Left colon (tissue), 2 donors: ENCODE results near the gene INPP5A. TPM values are rescaled to one million over a fixed set of nuclear protein-coding genes. Genes with fewer than 3 reads are reported as not detected.
A peak's percentile ranks its signal among the peaks of the same experiment; 100 is the strongest.

ENCODE experiments used
- ATAC-seq: fragments of 200-7000 bp; cut with Tn5 transposase; one replicate; pipeline ENCODE4 v1.9.1; 2020; ENCODE audit warnings: mild to moderate bottlenecking, moderate library complexity
- DNase-seq, 2 donors: peaks; one replicate each; pipeline ENCODE4 v3.0.0-alpha.2; 2020
- intact Hi-C, 2 donors: fragments of 100-400 bp; cut with DNase I in 1 of 2; cut with micrococcal nuclease in 1 of 2; formaldehyde crosslinking; loops; one replicate each; pipeline versions ENCODE4 v1.11.2 to v1.14.0; 2022; cut with DNase I, micrococcal nuclease
- total RNA-seq, 2 donors: library from RNA; stranded (reverse); fragmentation: NEBNext Ultra II Directional; extraction: Animal tissue kit (Norgen Biotek cat#: 25700); gene quantifications; one replicate each; pipeline ENCODE4 v1.2.1, GENCODE V29; 2021
- donor health status: DM: no; HTN: no; CAD: no.
- donor health status: DM: yes; HTN: yes; CAD: no.

The INPP5A gene
- total RNA-seq, 2 donors from 2014 or later, result 35.6 to 42.2 TPM

DNA sequence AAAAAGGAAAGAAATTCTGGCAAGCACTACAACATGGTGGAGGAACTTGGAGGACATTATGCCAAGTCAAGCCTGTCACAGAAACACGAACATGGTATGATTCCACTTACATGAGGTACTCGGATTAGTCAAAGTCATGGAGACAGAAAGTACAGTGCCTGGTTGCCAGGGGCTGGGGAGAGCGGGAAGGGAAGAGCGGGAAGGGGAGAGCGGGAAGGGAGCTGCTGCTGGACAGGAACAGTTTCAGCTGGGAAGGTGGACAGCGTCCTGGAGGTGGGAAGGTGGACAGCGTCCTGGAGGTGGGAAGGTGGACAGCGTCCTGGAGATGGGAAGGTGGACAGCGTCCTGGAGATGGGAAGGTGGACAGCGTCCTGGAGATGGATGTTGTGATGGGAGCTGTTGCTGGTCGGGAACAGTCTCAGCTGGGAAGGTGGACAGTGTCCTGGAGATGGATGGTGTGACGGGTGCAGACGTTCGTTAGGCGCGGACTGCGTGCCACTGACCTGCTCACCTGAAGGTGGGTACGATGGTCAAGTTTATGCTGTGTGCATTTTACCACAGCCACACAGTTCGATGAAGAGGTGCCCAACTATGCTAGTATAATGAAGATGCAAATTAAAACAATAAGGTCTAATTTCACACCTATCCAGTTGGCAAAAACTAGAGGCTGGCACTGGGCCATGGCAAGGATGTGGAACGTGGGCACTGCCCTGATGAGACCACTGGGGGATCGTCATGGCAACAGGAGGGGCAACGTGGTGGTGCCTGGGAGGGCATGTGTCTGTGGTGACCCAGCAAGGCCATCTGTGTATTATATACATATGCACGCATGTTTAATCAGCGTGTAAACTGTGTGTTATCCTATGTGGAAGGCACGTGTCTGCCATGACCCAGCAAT, 144.5 kb downstream of the INPP5A start:
- DNase-seq (peak in 1 of 2 donors; percentile 20), ATAC-seq (no peak)
- intact Hi-C loops, result no loop called here

- ATAC-seq (peak; percentile 24), DNase-seq (peak in 1 of 2 donors; percentile 21)
Observed at GRCh38 chr10:132684164-132684891, 146.7 kb downstream of the INPP5A start.

GRCh38 chr10:132685101-132685891, 147.7 kb downstream of the INPP5A start:
- peak; percentile 85 for ATAC-seq
- intact Hi-C loops, result no loop called here
- DNase-seq, result peak; percentile 46 to 62

More at GRCh38 chr10:132684164-132684891, 146.7 kb downstream of the INPP5A start:
- intact Hi-C loops, result no loop called here

GRCh38 chr10:132685921-132686680, 148.5 kb downstream of the INPP5A start:
- intact Hi-C loops, result no loop called here
- peak in 1 of 2 donors; percentile 17 for DNase-seq
- no peak for ATAC-seq

DNA sequence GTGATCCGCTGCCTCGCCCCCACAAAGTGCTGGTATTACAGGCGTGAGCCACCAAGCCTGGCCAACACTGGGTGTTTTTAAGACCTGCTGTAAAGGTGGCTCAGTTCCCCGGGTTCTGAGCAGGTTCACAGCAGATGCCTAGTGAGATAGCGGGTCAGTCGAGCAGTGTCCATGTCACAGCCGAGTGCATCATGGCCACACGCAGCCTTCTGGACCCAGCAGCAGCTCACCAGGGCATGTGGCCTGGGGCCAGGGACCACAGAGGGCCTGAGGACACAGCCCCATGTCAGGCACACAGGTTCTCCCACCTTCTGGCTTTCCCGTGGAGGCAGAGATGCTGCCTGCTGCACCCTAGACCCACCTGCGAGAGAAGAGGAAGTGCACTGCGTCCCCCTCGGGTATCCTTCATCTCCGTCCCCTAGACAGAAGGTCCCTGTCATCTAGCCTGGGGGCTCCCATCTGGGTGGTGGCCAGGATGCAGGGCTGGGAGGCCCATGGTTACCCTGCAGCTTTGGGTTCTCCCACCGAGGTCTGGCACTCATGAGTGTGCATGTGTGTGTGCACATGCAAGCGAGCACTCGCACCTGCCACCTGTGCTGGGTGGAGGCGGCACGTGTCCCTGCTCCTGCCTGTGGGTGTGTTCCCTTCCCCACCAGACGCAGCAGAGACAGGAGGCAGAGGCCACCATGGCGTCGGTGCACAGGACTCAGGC, 149.8 kb downstream of the INPP5A start:
- intact Hi-C loops, result no loop called here
- ATAC-seq (no peak), DNase-seq (peak in 1 of 2 donors; percentile 16)

GRCh38 chr10:132687893-132688579, 150.4 kb downstream of the INPP5A start:
- DNase-seq (peak in 1 of 2 donors; percentile 16), ATAC-seq (no peak)
- intact Hi-C loops, result no loop called here

DNA sequence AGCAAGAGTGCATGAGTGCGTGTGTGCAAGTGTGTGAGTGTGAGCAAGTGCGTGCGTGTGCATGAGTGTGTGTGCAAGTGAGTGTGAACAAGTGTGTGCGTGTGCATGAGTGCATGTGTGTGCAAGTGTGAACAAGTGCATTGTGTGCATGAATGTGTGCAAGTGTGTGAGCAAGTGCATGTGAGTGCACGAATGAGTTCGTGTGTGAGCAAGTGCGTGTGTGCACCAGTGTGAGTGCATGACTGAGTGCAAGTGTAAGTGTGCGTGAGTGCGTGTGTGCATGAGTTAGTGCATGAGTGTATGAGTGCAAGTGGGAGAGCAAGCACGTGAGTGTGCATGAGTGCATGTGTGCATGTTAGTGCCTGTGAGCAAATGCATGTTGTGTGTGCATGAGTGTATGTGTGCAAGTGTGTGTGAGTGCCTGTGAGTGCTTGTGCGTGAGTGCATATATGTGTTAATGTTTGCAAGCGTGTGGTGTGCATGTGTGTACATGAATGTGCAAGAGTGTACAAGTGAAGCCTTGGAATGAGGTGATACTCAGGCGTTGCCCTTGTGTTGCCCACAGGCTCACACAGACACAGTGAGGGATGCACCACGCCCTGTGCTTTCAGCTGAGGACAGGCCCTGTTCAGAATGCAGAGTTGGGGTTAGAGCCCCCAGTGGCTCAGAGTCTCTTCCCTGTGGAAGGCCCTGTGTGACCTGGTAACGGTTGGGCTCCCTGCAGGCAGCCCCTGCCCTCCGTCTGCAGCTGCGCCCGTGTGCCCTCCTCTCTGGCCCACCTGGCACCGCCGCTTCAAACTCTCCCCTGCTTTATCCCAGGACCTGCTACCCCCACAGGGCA, 151.2 kb downstream of the INPP5A start:
- ATAC-seq (no peak), DNase-seq (peak in 1 of 2 donors; percentile 14)
- intact Hi-C loops, result no loop called here

GRCh38 chr10:132689721-132690360, 152.3 kb downstream of the INPP5A start:
- DNase-seq (peak in 1 of 2 donors; percentile 12), ATAC-seq (no peak)
- intact Hi-C loops, result no loop called here

- DNase-seq, result peak in 1 of 2 donors; percentile 6
- intact Hi-C loops, result no loop called here
Observed at GRCh38 chr10:132690401-132690800, 152.8 kb downstream of the INPP5A start.

DNA sequence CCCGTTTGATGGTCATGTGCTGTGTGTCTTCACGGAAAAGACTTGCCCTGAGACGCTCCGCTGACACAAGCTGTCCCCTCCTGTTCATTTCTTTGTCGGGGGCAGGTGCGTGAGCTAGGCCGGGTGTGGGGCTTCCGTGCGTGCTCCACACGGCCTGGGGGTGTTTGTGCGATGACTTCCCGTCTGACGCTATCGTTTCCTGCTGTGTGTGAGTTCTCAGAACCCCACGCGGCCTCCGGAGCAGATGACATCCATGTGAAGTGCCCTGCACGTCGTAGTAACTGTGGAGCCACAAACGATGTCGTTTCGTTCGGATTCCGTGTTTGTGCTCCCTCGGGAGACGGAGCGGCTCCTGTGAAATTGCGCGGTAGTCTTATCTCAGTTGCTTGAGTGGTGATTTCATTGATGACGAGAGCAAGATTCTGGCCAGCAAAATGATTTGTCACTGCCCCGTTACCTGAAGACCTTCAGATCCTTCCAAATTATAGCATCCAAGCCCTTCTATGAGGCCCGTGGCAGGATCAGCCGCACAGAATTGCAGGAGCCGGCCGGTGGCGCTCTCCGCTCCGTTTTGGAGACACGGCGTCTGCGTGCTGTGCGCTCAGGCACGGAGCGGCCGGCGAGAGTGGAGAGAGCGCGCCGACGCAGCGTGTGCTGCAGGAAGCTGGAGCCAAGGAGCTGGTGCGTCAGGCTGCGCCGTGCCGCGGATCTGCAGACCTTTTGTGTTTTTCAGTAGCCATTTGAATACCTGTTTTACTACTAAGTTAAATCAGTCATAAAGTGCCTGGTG, 153.4 kb downstream of the INPP5A start:
- ATAC-seq, result no peak
- intact Hi-C loops, result no loop called here
- DNase-seq, result peak in 1 of 2 donors; percentile 21

More at GRCh38 chr10:132690401-132690800, 152.8 kb downstream of the INPP5A start:
- ATAC-seq, result no peak

GRCh38 chr10:132691711-132692153, 154.1 kb downstream of the INPP5A start:
- ATAC-seq, result no peak
- DNase-seq, result peak in 1 of 2 donors; percentile 20
- intact Hi-C loops, result no loop called here

- intact Hi-C loops, result no loop called here
- ATAC-seq, result no peak
Observed at GRCh38 chr10:132692311-132692710, 154.7 kb downstream of the INPP5A start.

GRCh38 chr10:132693676-132694075, 156.1 kb downstream of the INPP5A start:
- intact Hi-C loops, result no loop called here
- ATAC-seq, result no peak
- no peak for DNase-seq

More at GRCh38 chr10:132692311-132692710, 154.7 kb downstream of the INPP5A start:
- DNase-seq, result no peak

- DNase-seq, result peak in 1 of 2 donors; percentile 3
- intact Hi-C loops, result no loop called here
- ATAC-seq, result no peak
Observed at GRCh38 chr10:132696204-132696603, 158.6 kb downstream of the INPP5A start.
